Pancreas (tissue), 10 donors: ENCODE data around the gene PKD1L1. TPM values are rescaled to one million over a fixed set of nuclear protein-coding genes. Genes with fewer than 3 reads are reported as not detected.

Experiments
- ATAC-seq, 4 donors: fragments of 200-7000 bp; cut with Tn5 transposase; one replicate each; pipeline versions ENCODE4 v1.8.0 to v1.9.1; 2020; ENCODE audit warnings: mild to moderate bottlenecking in 4 of 4, moderate library complexity in 4 of 4
- DNase-seq, 6 donors: peaks; one replicate each; pipeline ENCODE4 v3.0.0-alpha.2; 2020
- FAIRE-seq: peaks from 2 replicates; lab custom pipeline; 2012; peaks lifted over from hg19 to GRCh38; lab: Jason Lieb, UNC
- H3K27ac ChIP-seq, 4 donors: fragments of 200-600 bp; sonication (generic); 1 replicate in 3 of 4; 2 replicates in 1 of 4; pipeline versions ENCODE4 v1.5.0 to v1.8.0; 2020
- H3K27me3 ChIP-seq, 4 donors: fragments of 200-600 bp; one replicate each; pipeline ENCODE4 v1.8.0; 2021
- H3K36me3 ChIP-seq, 3 donors: fragments of 200-600 bp; sonication (generic) in 1 of 3; one replicate each; pipeline versions ENCODE4 v1.5.0 to v1.8.0; 2020 to 2021
- H3K4me1 ChIP-seq, 3 donors: fragments of 200-600 bp; one replicate each; pipeline ENCODE4 v1.8.0; 2021
- H3K4me3 ChIP-seq, 4 donors: fragments of 200-600 bp; sonication (generic) in 2 of 4; one replicate each; pipeline versions ENCODE4 v1.5.0 to v1.8.0; 2020 to 2021
- H3K9me3 ChIP-seq, 4 donors: fragments of 200-600 bp; one replicate each; pipeline ENCODE4 v1.8.0; 2021
- WGBS, 2 donors: extraction: QIAGEN DNeasy Blood & Tissue Kit; methylation state at CpG; one replicate each; pipeline ENCODE4 v1.1.7; 2013; 5-methylcytosine and 5-hydroxymethylcytosine counted together
- intact Hi-C, 3 donors: fragments of 100-400 bp; cut with DNase I; formaldehyde crosslinking; loops; one replicate each; pipeline versions ENCODE4 v1.11.1 to v1.14.2; 2022
- polyA plus RNA-seq, 2 donors: library from polyadenylated mRNA; stranded (reverse); fragments of 200-250 nt; gene quantifications; one replicate each; pipeline ENCODE4 v1.2.3, GENCODE V29; 2013
- total RNA-seq, 6 donors: library from RNA; stranded (reverse); fragmentation: NEBNext Ultra II Directional in 4 of 6; extraction: Animal tissue kit (Norgen Biotek cat#: 25700) in 4 of 6; gene quantifications; one replicate each; pipeline versions ENCODE4 v1.2.1 to v1.2.4, GENCODE V29; 2021 to 2023
- TF ChIP-seq, protein P1 (sequence below), 4 donors: fragments of 200-600 bp; sonication (generic) in 3 of 4; IDR thresholded peaks; one replicate each; pipeline versions ENCODE4 v1.5.0 to v1.8.0; 2021; ENCODE audit warnings: antibody characterized with exemption in 4 of 4
- donor health status: healthy with polysubstance abuse.
- donor health status: DM: no; HTN: no; CAD: no; lungs with moderate emphysema.
- donor health status: DM: no; HTN: no; CAD: no.
- donor health status: control.
- donor health status: control.
- donor health status: Bipolar disorder and iron deficiency.
- donor health status: DM: yes; HTN: yes; CAD: no.
- donor health status: DM: no; HTN: no; CAD: no.
- donor health status: DM: no; HTN: no; CAD: no.
- donor health status: DM: yes; HTN: yes; CAD: no.

The PKD1L1 gene
- total and polyA plus RNA-seq, 8 donors = 0.03 to 0.54 (median 0.13) TPM

DNA sequence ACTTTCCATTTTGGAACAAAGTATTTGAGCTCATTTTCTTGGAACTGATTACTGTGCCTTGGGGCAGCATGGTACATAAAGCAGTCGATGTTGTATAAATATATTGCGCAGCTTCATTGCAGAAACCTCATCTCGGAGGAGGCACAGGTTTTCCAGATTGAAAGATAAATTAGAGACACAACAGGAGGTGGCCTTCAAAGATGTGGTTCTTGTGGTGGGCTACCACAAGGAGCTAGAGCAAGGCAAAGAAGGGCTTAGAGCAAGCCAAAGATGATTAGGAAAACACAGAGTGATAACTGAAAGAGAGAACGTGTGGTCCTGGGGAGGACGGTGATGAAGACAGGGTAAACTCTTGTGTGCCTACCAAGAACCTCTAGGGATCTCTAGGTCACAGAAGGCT, 197.2 kb downstream of the PKD1L1 start:
- no peaks in the 10 kb centered on the region for H3K36me3 ChIP-seq
- DNase-seq = no peak
- intact Hi-C loops = no loop called here
- no peak overlapping the region for H3K4me3 ChIP-seq
- no peaks in the 10 kb centered on the region for H3K9me3 ChIP-seq
- no peak for FAIRE-seq
- no peak for ATAC-seq
- 63 to 78% methylated on average over 5 of the region's 5 CpGs for WGBS, 2 donors
- no peaks in the 10 kb centered on the region for H3K4me1 ChIP-seq
- H3K27me3 ChIP-seq = no peaks in the 10 kb centered on the region
- TF ChIP-seq, protein P1, sequence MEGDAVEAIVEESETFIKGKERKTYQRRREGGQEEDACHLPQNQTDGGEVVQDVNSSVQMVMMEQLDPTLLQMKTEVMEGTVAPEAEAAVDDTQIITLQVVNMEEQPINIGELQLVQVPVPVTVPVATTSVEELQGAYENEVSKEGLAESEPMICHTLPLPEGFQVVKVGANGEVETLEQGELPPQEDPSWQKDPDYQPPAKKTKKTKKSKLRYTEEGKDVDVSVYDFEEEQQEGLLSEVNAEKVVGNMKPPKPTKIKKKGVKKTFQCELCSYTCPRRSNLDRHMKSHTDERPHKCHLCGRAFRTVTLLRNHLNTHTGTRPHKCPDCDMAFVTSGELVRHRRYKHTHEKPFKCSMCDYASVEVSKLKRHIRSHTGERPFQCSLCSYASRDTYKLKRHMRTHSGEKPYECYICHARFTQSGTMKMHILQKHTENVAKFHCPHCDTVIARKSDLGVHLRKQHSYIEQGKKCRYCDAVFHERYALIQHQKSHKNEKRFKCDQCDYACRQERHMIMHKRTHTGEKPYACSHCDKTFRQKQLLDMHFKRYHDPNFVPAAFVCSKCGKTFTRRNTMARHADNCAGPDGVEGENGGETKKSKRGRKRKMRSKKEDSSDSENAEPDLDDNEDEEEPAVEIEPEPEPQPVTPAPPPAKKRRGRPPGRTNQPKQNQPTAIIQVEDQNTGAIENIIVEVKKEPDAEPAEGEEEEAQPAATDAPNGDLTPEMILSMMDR (IDR thresholded peaks at IDR 0.05) = no peak
- no peak overlapping the region for H3K27ac ChIP-seq

DNA sequence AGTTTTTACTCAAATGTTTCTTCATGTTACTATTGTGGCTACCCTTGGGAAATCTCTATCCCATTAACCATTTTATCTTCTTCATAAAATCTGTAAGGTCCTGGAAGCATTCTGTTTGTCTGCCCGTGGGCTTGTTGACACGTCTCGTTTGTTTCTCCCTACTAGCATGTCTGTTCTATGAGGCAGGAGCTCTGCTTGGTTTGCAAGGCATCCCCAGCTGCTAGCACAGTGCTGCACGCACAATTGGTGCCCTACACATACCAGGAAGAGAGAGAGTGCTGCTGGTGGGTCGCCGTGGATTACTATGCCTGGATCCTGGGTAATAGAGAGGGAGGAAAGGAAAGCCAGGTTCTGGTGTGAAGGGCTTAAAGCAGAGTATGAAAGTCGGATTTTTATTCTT, 200.2 kb downstream of the PKD1L1 start:
- Histone ChIP-seq H3K27me3 (no peaks in the 10 kb centered on the region), H3K27ac (no peak overlapping the region), H3K4me1 (no peaks in the 10 kb centered on the region), H3K36me3 (no peaks in the 10 kb centered on the region), H3K9me3 (no peaks in the 10 kb centered on the region), H3K4me3 (no peak overlapping the region)
- FAIRE-seq (no peak), DNase-seq (no peak), ATAC-seq (no peak)
- WGBS, 2 donors = 76 to 78% methylated on average over 7 of the region's 7 CpGs
- TF ChIP-seq, protein P1 (IDR thresholded peaks at IDR 0.05) = no peak
- intact Hi-C loops = no loop called here

DNA sequence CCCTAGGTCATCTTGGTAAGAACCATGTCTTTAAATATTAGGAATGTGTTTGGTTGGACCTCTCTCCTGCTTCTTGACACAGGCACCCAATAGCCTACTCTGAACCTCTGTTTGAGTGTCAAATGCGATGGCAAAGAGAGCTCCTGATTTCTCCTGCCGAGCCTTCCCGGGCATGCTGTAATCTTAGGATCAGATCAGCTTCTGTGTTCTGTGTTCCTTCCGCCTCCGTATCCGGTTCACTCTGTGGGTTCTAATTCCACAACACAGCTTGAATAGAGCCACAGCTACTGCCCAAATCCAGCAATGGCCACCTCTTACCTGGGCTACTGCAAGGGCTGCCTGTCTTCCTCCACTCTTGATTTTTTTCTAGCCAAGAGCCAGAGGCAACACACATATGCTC, 201.1 kb downstream of the PKD1L1 start:
- Histone ChIP-seq H3K27ac (no peak overlapping the region), H3K27me3 (no peaks in the 10 kb centered on the region), H3K4me1 (no peaks in the 10 kb centered on the region), H3K36me3 (no peaks in the 10 kb centered on the region), H3K4me3 (no peak overlapping the region), H3K9me3 (no peaks in the 10 kb centered on the region)
- intact Hi-C loops = no loop called here
- no peak for FAIRE-seq
- 87 to 92% methylated on average over 6 of the region's 6 CpGs for WGBS, 2 donors
- no peak for DNase-seq
- TF ChIP-seq, protein P1 (IDR thresholded peaks at IDR 0.05) = no peak
- no peak for ATAC-seq

- intact Hi-C loops = no loop called here
- DNase-seq (no peak), FAIRE-seq (no peak), ATAC-seq (no peak)
- Histone ChIP-seq H3K4me1 (no peaks in the 10 kb centered on the region), H3K36me3 (no peaks in the 10 kb centered on the region), H3K4me3 (no peak overlapping the region), H3K9me3 (no peaks in the 10 kb centered on the region), H3K27ac (no peak overlapping the region), H3K27me3 (no peaks in the 10 kb centered on the region)
- WGBS, 2 donors = 65 to 71% methylated on average over 4 of the region's 4 CpGs
- TF ChIP-seq, protein P1 (IDR thresholded peaks at IDR 0.05) = no peak
These were observed 201.8 kb downstream of the PKD1L1 start for GRCh38 chr7:47746468-47746867.

- 93 to 94% methylated on average over 8 of the region's 8 CpGs for WGBS, 2 donors
- intact Hi-C loops = no loop called here
- TF ChIP-seq, protein P1 (IDR thresholded peaks at IDR 0.05) = no peak
- Histone ChIP-seq H3K27me3 (no peaks in the 10 kb centered on the region), H3K27ac (no peak overlapping the region), H3K36me3 (no peaks in the 10 kb centered on the region), H3K4me3 (no peak overlapping the region), H3K4me1 (no peaks in the 10 kb centered on the region), H3K9me3 (no peaks in the 10 kb centered on the region)
- DNase-seq (no peak), ATAC-seq (no peak), FAIRE-seq (no peak)
These were observed 203.4 kb downstream of the PKD1L1 start for GRCh38 chr7:47744883-47745282.
